ENCODE measurements around the gene VPS13A. TPM values are rescaled to one million over a fixed set of nuclear protein-coding genes. Genes with fewer than 3 reads are reported as not detected.

VPS13A gene
- total RNA-seq = 10 to 100 TPM; 45.9 to 77.0 (median 53.5) TPM

- intact Hi-C loops (cut with DNase I) = no loop called here
- WGBS, 2 donors = 0 to 1% methylated on average over 11 to 22 of the region's 89 CpGs
- H3K4me1 ChIP-seq = peaks cover 7 to 10% of the 10 kb centered on the region in 2 donors
Measured at GRCh38 chr9:77177143-77177893, at the start of gene VPS13A. TSS of gene VPS13A (plus strand) at chr9:77177534. CDS start at chr9:77177705, 171 bp downstream.

GRCh38 chr9:77128125-77128789, 49.1 kb upstream of the VPS13A start:
- H3K4me1 ChIP-seq = no peaks in the 10 kb centered on the region
- intact Hi-C loops (cut with DNase I) = no loop called here
- WGBS, 2 donors = 36 to 55% methylated on average over 1 of the region's 1 CpG
- no peak for DNase-seq
- no peaks in the 10 kb centered on the region for H3K27me3 ChIP-seq
- no peak overlapping the region for H3K4me3 ChIP-seq (replicated peaks in 1 of 3)
- no peaks in the 10 kb centered on the region for H3K36me3 ChIP-seq
- TF ChIP-seq CTCF (IDR thresholded peaks at IDR 0.05) (no peak), POLR2A (IDR thresholded peaks at IDR 0.05) (no peak)
- H3K27ac ChIP-seq = no peak overlapping the region
- no peaks in the 10 kb centered on the region for H3K9me3 ChIP-seq

More at GRCh38 chr9:77177143-77177893, at the start of gene VPS13A:
- H3K36me3 ChIP-seq = no peaks in the 10 kb centered on the region
- peak; percentile 97 to 98 for DNase-seq
- TF ChIP-seq POLR2A (IDR thresholded peaks at IDR 0.05) = peak in 1 of 2 donors; percentile 92
- TF ChIP-seq CTCF (IDR thresholded peaks at IDR 0.05) = peak in 1 of 6 experiments; percentile 34
- no peaks in the 10 kb centered on the region for H3K9me3 ChIP-seq
- peak within 1 kb of the TSS; percentile 21 to 71 (median 64) for H3K4me3 ChIP-seq (replicated peaks in 1 of 3)
- peak within 1 kb of the TSS; percentile 76 to 88 (median 85) for H3K27ac ChIP-seq
- H3K27me3 ChIP-seq = no peaks in the 10 kb centered on the region

GRCh38 chr9:77131399-77131798, 45.9 kb upstream of the VPS13A start:
- H3K27me3 ChIP-seq = no peaks in the 10 kb centered on the region
- H3K9me3 ChIP-seq = no peaks in the 10 kb centered on the region
- TF ChIP-seq POLR2A (IDR thresholded peaks at IDR 0.05) = no peak
- TF ChIP-seq CTCF (IDR thresholded peaks at IDR 0.05) = no peak
- no peak overlapping the region for H3K4me3 ChIP-seq (replicated peaks in 1 of 3)
- DNase-seq = no peak
- no peaks in the 10 kb centered on the region for H3K36me3 ChIP-seq
- intact Hi-C loops (cut with DNase I) = no loop called here
- no peaks in the 10 kb centered on the region for H3K4me1 ChIP-seq
- H3K27ac ChIP-seq = no peak overlapping the region
- 25 to 29% methylated on average over 5 of the region's 5 CpGs for WGBS, 2 donors

- Histone ChIP-seq H3K9me3 (no peaks in the 10 kb centered on the region), H3K36me3 (no peaks in the 10 kb centered on the region), H3K27me3 (no peaks in the 10 kb centered on the region), H3K4me3 (replicated peaks in 1 of 3) (no peak overlapping the region), H3K4me1 (no peaks in the 10 kb centered on the region), H3K27ac (no peak overlapping the region)
- WGBS, 2 donors = 31 to 91% methylated on average over 1 of the region's 1 CpG
- intact Hi-C loops (cut with DNase I) = no loop called here
- DNase-seq = no peak
- TF ChIP-seq CTCF (IDR thresholded peaks at IDR 0.05) (no peak), POLR2A (IDR thresholded peaks at IDR 0.05) (no peak)
Measured at GRCh38 chr9:77133011-77133410, 44.3 kb upstream of the VPS13A start.

- Histone ChIP-seq H3K27ac (no peak overlapping the region), H3K4me1 (no peaks in the 10 kb centered on the region), H3K36me3 (no peaks in the 10 kb centered on the region), H3K9me3 (no peaks in the 10 kb centered on the region), H3K27me3 (no peaks in the 10 kb centered on the region), H3K4me3 (replicated peaks in 1 of 3) (no peak overlapping the region)
- WGBS, 2 donors = 95 to 98% methylated on average over 2 of the region's 2 CpGs
- no peak for DNase-seq
- TF ChIP-seq POLR2A (IDR thresholded peaks at IDR 0.05) (no peak), CTCF (IDR thresholded peaks at IDR 0.05) (no peak)
- intact Hi-C loops (cut with DNase I) = no loop called here
Measured at GRCh38 chr9:77142366-77142765, 35.0 kb upstream of the VPS13A start.

Measured in thyroid gland (tissue), 4 donors.